Measurements from ENCODE around the gene CERCAM.
A peak's percentile ranks its signal among the peaks of the same experiment; 100 is the strongest.

DNA sequence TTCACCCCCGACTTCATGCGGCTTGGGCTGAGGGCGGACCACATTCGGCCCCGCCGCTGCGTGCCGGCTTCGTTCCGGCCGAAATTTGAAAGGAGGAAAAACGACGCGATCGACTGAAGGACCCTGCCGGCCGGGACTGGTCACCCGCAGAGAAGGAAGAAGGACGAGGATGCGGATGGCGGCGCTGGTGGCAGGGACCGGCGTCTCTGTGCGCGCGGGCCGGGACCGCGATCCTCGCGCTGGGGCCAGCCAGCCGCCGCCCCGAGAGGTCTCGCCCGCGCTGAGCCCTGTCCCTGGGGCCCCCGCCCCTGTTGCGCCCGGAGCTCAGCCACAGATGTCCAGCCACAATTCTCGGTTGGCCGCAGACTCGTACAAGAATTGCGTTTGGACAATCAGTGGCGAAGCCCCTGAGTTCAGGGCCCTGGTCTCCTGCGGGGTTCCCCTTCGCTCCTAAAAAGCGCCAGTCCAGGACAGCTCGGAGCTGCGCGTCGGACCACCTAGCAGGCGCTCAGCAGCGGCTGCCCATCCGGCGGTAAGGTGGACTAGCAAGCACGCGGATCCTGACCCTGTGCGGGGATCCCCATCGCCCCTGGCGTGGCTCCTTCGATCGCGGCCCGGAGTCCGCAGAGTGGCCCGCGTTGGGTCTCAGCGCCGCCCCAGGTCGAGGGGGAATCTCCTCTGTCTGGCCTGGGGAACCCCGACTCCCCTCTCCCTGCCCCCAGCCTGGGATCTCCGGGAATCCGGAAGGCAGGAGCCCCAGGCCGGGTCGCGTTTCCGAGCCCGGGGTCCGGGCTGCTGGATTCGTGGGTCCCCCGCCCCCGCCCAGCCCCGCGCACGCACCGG is 28.1 kb upstream of the CERCAM start:
- TF ChIP-seq CTCF (conservative IDR thresholded peaks at IDR 0.05; ENCODE audit: low read depth in 2 of 2) (no peak), POLR2AphosphoS5 (IDR thresholded peaks at IDR 0.05; ENCODE audit: low read depth) (no peak), REST (IDR thresholded peaks at IDR 0.05; ENCODE audit: unreplicated experiment) (no peak), CREB1 (CRISPR knock-in tag; IDR thresholded peaks at IDR 0.05; ENCODE audit: low read depth) (no peak), ZNF331 (CRISPR knock-in tag; IDR thresholded peaks at IDR 0.05; ENCODE audit: low read depth) (no peak), JUNB (IDR thresholded peaks at IDR 0.05; ENCODE audit: unreplicated experiment) (no peak), EZH2phosphoT487 (IDR thresholded peaks at IDR 0.05; ENCODE audit: unreplicated experiment) (peak; percentile 12), EZH2 (IDR thresholded peaks at IDR 0.05; ENCODE audit: low read depth, unreplicated experiment) (peak; percentile 73)
- TF ChIP-seq, protein P1, sequence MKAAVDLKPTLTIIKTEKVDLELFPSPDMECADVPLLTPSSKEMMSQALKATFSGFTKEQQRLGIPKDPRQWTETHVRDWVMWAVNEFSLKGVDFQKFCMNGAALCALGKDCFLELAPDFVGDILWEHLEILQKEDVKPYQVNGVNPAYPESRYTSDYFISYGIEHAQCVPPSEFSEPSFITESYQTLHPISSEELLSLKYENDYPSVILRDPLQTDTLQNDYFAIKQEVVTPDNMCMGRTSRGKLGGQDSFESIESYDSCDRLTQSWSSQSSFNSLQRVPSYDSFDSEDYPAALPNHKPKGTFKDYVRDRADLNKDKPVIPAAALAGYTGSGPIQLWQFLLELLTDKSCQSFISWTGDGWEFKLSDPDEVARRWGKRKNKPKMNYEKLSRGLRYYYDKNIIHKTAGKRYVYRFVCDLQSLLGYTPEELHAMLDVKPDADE (IDR thresholded peaks at IDR 0.05) = no peak
